ENCODE data around the gene SLC22A14.
"Not testable (repeated sequence)": the region's sequence is repeated elsewhere in the genome, so short reads cannot be mapped to it uniquely, and the experiment has no call there.

The SLC22A14 gene

GRCh38 chr3:38281895-38282686 is at the start of gene SLC22A14:
Gene SLC22A14, plus strand, starts transcription at chr3:38282294. Its CDS starts 23,733 bp downstream, at chr3:38306027.
- DNase-seq, result no peak

- no peak for DNase-seq
Observed at GRCh38 chr3:38232701-38233100, 49.4 kb upstream of the SLC22A14 start.

GRCh38 chr3:38235466-38235865 is 46.6 kb upstream of the SLC22A14 start:
- no peak for DNase-seq

- no peak for DNase-seq
Observed at GRCh38 chr3:38238416-38239008, 43.6 kb upstream of the SLC22A14 start.

GRCh38 chr3:38242812-38243211 is 39.3 kb upstream of the SLC22A14 start:
- not testable (repeated sequence) for DNase-seq

- DNase-seq, result no peak
Observed at GRCh38 chr3:38245930-38246329, 36.2 kb upstream of the SLC22A14 start.

GRCh38 chr3:38247366-38248035 is 34.6 kb upstream of the SLC22A14 start:
- no peak for DNase-seq

GRCh38 chr3:38250198-38250597 is 31.9 kb upstream of the SLC22A14 start:
- DNase-seq, result no peak

GRCh38 chr3:38251197-38251596 is 30.9 kb upstream of the SLC22A14 start:
- DNase-seq, result no peak

GRCh38 chr3:38253704-38254103 is 28.4 kb upstream of the SLC22A14 start:
- no peak for DNase-seq

GRCh38 chr3:38254872-38255271 is 27.2 kb upstream of the SLC22A14 start:
- DNase-seq, result no peak

- DNase-seq, result no peak
Observed at GRCh38 chr3:38255627-38256026, 26.5 kb upstream of the SLC22A14 start.

- no peak for DNase-seq
Observed at GRCh38 chr3:38257583-38257982, 24.5 kb upstream of the SLC22A14 start.

- no peak for DNase-seq
Observed at GRCh38 chr3:38260474-38260873, 21.6 kb upstream of the SLC22A14 start.

- no peak for DNase-seq
Observed at GRCh38 chr3:38264353-38264771, 17.7 kb upstream of the SLC22A14 start.

GRCh38 chr3:38264779-38265178 is 17.3 kb upstream of the SLC22A14 start:
- DNase-seq, result no peak

GRCh38 chr3:38265604-38266307 is 16.3 kb upstream of the SLC22A14 start, which contains the start of gene SLC22A13:
Gene SLC22A13, plus strand, starts transcription at chr3:38265812. Its CDS starts 49 bp downstream, at chr3:38265861.
- DNase-seq, result no peak

- no peak for DNase-seq
Observed at GRCh38 chr3:38266810-38267209, 15.3 kb upstream of the SLC22A14 start.

- no peak for DNase-seq
Observed at GRCh38 chr3:38267662-38268061, 14.4 kb upstream of the SLC22A14 start.

GRCh38 chr3:38268087-38268486 is 14.0 kb upstream of the SLC22A14 start:
- no peak for DNase-seq

- DNase-seq, result no peak
Observed at GRCh38 chr3:38268522-38268921, 13.6 kb upstream of the SLC22A14 start.

GRCh38 chr3:38270606-38271005 is 11.5 kb upstream of the SLC22A14 start:
- no peak for DNase-seq

- DNase-seq, result no peak
Observed at GRCh38 chr3:38271553-38271952, 10.5 kb upstream of the SLC22A14 start.

Measured in activated naive CD4-positive, alpha-beta T cell treated with anti-CD3 and anti-CD28 coated beads, Interleukin-2, amount 50 U/mL, for 16 hours (primary cell).